HG03280 (cell line): ENCODE data around the gene KCNH8.

Source experiments
- ATAC-seq: cut with Tn5 transposase; IDR thresholded peaks from one replicate; pipeline ENCODE4 v1.9.1; 2021; ENCODE audit warnings: mild to moderate bottlenecking, moderate library complexity; ENCODE audit not compliant: unreplicated experiment

Gene KCNH8

GRCh38 chr3:19248143-19248542 is 99.8 kb downstream of the KCNH8 start:
- no peak for ATAC-seq

- no peak for ATAC-seq
These were observed 100.5 kb downstream of the KCNH8 start for GRCh38 chr3:19248767-19249166.

DNA sequence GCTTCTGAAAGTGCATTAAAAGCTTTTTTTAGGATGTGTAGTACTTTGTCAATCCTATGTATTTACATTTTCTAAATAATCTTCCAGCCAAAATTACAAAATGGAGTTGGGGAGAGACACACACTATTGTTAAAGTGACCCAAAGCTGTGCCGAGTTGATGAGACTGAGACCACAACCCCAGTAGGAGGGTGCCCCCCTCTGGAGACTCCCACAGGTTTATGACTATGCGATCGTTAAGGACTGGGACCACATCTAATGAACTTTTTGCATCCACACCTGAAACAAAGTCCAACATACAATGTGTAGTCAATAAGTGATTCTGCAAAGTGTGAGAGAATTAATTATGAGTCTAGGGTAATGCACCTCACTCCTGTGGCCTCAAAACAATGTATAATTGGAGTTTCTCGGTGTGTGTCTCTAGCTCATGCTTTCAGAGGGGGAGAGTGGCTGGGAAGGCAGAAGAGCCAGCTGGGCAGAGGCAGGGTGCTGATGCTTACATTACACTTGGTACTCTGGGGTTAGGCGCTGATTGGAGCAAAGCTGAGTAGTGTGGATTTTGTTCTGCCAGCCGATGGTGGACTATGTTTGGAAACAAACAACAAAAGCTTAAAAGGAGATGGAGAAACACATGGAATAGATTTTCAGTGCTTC is 102.8 kb downstream of the KCNH8 start:
- ATAC-seq, result no peak

DNA sequence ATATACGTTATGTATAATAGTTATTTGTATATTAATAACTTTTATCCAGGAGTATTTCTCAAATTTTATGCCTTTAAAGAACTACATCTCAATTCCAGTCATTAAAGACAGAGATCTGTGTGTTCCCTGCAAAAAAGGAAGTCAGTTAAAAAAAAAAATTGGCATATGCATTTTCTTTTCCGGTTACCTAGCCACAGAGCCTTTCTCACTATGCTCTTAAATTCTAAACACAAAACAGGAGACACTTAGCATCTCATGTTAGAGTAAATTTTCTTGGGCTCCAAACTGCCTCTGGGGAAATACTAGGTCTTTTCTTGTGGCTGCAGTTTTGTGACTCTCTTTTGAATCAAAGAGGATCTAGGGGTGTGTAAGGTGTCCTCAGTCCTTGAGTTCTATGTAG is 105.9 kb downstream of the KCNH8 start:
- ATAC-seq, result no peak

DNA sequence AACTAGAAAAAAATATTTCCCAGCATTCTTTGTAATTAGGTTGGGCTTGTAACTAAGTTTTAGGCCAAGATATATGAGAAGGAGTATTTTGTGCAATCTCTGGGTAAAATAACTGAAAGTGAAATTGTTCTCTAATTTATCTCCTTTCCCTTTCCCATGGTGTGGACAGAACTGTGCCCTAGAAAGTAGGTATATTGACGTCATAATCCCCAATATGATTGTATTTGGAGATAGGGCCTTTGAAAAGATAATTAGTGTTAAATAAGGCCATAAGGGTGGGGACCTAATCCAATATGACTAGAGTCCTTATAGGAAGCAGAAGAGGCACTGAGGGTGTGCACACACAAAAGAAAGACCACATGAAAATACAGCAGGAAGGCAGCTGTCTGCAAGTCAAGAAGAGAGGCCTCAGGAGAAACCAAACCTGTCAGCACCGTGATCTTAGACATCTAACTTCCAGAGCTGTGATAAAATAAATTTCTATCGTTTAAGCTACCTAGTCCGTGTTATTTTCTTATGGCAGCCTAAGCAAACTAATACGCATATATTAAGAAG is 106.6 kb downstream of the KCNH8 start:
- no peak for ATAC-seq

GRCh38 chr3:19256313-19256712 is 108.0 kb downstream of the KCNH8 start:
- ATAC-seq, result no peak

- no peak for ATAC-seq
These were observed 115.3 kb downstream of the KCNH8 start for GRCh38 chr3:19263606-19264005.

- no peak for ATAC-seq
These were observed 116.1 kb downstream of the KCNH8 start for GRCh38 chr3:19264424-19264823.

DNA sequence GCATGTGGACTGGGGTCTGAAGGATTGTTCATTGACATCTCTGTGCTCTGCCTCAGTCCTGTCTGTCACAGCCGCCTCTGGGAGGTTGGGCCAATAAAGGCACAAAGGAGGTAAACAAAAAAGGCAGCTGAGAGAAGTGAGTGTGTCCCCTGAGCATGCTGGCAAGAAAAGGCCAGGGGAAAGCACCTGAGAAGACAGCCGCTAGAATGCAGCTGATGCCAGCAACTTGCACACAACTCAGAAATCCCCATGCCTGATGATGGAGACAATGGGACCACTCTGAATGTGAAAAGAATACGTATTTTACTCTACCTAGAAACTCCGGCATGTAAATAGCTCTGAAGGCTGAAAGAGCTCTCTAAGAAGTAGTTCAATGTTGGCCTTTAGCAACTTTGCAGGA is 118.7 kb downstream of the KCNH8 start:
- no peak for ATAC-seq

DNA sequence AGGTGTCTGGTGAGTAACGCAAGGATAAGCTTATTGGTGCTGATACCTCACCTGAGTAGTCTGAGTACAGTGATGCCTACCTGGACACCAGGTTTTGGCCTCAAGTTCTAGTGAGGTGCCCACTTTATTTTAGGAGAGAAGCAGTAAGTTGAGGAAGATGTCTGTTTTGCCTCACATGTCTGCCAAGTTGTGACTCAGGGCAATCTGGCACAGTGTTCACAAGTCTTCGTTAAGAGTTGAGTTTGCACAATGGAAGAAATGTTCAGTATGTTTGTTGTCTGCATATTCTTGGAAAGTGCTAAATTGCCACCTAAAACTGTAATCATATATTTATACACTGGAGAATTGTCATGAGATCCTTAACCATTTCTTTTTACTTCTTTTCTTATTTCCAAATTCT is 122.2 kb downstream of the KCNH8 start:
- ATAC-seq, result no peak

DNA sequence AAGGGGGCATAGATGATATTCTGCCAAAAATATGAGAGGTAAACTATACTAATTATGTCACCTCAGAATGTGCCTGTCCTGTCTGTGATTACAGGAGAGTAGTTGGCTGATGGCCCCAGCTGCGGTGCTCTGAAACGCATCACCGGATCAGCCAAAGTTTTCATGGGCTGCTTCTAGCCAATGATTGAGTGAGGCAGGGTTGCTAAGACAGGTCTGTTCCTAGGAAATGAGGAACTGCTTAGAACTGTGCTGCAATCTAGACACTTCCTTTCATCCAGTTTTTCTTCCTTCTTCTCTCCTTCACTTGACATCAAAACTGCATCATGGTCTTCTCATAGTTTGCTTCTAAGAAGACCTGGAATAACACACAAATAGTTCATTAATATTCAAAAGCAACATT is 124.0 kb downstream of the KCNH8 start:
- no peak for ATAC-seq

DNA sequence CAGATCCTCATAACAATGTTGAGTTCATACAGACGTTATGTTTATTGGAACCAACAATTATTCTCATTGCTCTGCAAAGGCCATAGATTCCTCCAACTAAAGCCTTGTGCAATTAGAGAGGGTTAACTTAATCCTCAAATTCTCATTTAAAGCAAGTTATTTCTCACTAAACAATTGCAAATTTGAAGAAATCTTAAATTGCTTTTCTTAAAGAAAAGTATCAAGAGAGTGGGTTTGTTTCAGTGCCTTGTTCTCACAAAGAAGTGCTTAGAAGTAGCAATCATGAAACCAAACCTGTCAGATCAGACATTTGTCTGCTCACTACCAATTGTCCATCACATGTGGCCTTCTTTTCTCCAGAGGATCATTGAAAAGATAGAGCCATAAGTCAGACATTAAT is 124.8 kb downstream of the KCNH8 start:
- no peak for ATAC-seq

GRCh38 chr3:19274576-19274975 is 126.3 kb downstream of the KCNH8 start:
- ATAC-seq, result no peak

GRCh38 chr3:19284974-19285373 is 136.7 kb downstream of the KCNH8 start:
- no peak for ATAC-seq

GRCh38 chr3:19293295-19293694 is 145.0 kb downstream of the KCNH8 start:
- no peak for ATAC-seq

- ATAC-seq, result no peak
These were observed 146.9 kb downstream of the KCNH8 start for GRCh38 chr3:19295208-19295607.

GRCh38 chr3:19331931-19332330 is 183.6 kb downstream of the KCNH8 start:
- no peak for ATAC-seq

GRCh38 chr3:19334120-19334519 is 185.8 kb downstream of the KCNH8 start:
- no peak for ATAC-seq

DNA sequence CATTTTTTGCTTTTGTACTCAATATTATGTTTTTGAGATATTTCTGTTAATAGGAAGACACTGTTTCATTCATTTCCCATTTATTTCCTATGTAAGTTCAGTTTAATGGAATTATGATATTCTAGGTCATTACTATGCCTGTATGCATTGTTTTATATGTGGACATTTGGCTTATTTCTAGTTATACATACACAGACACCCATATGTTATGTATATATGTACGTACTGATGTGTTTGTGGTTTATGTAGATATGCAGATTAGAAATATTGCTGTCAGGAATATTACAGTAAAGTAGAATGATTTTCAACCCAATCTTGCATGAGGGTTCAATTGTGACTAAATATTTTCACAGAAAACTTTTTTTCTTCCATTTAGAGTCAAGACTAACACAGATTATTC is 190.5 kb downstream of the KCNH8 start:
- ATAC-seq, result no peak

GRCh38 chr3:19342389-19342788 is 194.1 kb downstream of the KCNH8 start:
- no peak for ATAC-seq

DNA sequence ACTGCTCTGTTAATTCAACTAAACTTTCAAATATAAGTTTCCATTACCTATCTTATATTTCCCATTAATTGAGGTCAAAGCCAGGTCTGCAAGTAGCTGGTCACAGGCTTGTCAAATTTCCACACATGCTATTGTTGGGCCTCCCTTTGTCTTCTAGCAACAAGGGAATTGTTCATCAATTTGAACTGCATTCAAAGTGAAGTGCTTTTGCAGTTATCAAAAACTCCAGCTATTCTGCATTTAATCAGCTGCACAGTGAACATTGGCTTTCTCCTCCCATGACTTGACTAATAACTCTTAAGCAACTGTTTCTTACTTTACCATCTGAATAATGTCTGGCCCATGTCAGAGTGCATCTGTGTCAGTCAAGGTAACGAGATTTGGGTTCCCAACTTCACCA is 198.4 kb downstream of the KCNH8 start:
- ATAC-seq, result no peak

DNA sequence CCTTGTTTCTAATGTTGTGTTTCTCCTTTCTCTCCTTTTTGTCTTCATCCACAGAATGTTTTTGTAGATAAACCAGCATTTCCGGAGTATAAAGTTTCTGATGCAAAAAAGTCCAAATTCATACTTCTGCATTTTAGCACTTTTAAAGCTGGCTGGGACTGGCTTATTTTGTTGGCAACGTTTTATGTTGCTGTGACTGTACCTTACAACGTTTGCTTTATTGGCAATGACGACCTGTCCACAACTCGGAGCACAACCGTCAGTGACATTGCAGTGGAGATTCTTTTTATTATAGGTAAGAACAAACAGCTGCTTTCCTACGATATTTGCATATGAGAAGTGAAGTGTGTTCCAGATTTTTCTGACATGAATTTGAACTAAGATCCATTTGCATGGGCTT is 199.4 kb downstream of the KCNH8 start:
- ATAC-seq, result no peak

- ATAC-seq, result no peak
These were observed 200.2 kb downstream of the KCNH8 start for GRCh38 chr3:19348500-19348899.
